NCI-H2227 (cell line): ENCODE results near the gene MYO6.

ENCODE experiments used
- DNase-seq: peaks from one replicate; lab custom pipeline; 2025; ENCODE audit not compliant: unreplicated experiment; lab: John Stamatoyannopoulos, UW

MYO6 gene

DNA sequence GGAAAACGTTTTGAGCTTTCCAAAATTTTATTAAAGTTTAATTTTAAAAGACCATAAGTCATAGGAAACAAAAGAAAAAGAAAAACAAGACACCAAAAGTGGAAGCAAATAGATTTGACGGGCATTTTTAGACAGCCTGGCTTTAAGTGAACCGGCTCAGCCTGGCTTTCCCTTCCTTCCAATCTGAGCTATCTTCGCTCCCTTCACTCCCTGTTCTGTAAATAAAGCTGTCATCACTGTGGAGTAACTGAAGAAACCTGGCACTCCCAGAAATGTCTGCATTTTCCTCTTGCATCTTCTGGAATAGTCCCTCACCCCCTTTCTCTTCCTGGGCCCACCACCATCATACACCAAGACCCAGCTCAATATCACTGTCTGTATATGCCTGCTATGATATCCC is 191.5 kb downstream of the MYO6 start:
- DNase-seq: no peak

DNA sequence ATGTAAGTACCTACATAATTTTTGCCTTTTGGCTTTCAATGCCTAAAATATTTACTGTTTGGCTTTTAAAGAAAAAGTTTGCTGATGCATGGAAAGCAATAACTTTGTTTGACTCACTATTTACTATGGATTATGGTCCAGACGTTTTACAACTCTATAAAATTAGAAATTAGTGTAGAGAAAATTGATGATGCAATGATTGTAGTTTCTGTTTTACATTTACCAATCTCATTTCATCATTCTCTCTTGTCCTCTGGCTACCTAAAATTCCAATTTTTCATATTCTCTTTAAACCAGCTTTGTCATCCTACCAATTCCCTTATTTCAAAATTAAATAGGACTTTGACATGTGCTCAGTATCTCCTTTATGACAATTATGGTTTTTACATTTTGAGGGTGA is 192.5 kb downstream of the MYO6 start:
- DNase-seq: no peak

DNA sequence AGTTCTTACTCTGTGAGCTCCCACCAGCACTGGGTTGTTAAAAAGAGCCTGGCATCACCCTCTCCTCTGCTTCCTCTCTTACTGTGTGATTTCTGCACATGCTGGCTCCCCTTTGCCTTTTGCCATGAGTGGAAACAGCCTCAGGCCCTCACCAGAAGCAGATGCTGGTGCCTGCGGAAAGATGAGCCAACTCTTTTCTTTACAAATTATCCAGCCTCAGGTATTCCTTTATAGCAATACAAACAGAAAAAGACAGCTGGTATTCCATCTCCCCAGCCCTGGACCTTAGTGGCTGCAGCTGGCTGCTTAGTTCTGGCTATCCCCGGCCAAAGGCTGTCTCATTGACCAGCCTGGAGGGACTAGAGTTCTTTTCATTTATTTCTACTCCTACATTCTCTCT is 194.3 kb downstream of the MYO6 start:
- no peak for DNase-seq

DNA sequence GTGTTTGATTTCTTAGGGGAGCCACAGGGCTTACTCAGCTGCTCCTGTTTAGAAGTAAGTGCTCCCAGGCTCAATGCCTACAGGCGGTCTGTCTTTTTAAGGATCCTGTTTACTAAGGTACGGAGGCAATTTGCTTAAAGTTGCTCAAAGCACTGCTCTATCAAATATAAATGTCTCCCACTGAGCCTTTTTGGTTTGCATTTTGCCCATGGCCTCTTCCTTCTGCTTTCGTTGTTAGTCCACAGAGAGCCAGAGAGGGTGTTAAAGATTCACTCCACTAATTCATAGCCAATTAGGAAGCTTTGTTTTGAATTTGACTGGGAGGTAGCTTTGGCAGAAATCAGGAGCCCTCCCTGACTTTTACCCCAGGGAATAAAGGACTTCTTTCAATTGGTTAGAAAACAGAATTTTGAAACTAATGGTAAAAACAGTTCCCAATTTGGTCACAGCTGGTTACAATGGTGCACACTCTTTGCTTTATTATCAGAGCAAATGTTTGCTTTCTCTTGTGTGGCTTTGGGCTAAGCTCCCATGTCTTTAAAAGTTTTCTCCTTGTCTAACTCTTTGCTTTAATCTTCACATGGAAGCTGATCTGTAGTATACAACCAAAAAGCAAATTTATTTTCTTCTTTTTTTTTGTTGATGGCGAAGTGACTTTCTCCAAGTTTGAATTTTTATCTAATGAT is 197.2 kb downstream of the MYO6 start:
- no peak for DNase-seq

DNA sequence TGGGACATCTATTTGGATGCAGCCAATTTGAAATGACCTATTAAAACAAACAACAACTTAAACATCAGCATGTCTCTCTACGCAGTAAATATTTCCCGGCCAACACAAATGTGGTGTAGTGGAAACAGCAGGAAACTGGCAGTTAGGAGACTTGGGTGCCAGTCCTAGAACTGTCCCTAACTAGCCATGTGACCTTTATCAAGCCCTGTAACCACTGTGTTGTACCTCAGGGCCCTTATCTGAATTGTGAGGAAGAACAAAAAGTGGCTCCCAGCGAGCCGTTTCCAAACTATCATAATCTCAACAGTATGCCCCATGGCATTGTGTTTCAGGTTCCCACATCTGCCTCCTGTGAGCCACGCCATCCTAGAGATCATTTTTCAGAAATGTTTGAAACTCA is 198.9 kb downstream of the MYO6 start:
- DNase-seq: no peak

DNA sequence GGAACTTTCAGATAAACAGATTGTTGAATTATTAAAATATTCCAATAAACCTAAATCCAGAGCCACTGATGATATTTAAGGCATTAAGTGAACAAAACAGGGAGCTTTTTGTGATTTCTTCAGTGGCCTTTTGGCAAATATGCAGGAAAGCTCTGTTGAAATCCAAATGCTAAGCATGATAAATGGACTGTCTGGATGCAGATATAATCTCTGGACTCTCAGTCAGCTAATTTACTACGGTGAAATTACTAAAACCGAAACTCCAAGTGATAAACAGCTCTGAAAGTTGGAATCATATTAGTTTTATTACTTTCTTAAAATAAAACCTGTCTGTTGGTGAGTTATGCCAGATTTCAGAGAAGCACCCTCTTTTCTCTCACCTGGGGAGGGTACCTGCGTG is 203.1 kb downstream of the MYO6 start:
- DNase-seq: no peak

DNA sequence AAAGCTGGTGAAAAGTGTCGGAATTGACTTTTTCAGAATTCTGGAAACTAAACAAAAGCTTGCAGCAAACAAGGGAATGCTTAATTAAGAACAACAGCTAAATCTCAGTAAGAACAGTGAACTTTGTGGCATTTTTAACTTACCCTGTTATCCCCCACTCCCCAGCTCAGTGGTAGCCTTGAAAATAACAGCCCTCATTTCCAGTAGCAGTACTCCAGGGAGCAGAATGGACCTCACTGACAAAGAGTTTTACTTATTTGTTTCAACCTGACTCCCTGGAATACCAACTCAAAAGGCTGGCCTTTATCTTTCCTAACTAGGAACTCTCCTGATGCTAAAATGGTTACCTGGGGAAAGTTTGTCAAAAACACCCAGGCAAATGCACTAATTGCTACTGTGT is 214.5 kb downstream of the MYO6 start:
- no peak for DNase-seq

DNA sequence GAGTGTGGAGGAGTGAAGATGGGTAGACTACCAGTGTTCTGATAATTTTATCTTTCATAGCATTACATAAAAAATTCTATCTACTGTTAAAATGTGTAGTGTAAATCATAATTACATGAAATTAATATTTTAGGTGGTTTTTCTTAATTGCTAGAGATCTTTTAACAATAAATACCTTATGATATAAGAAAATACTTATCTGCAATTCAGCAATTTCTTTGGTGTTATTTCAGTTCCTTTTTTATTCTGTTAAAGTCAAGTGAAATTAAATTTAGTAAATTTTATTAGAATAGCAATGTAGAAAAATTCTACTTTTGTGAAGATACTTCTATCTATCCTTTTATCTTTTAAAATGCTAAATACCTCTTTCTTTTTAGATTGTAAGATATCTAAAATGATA is 219.1 kb downstream of the MYO6 start:
- no peak for DNase-seq
